HG02885 (cell line): ENCODE measurements around the gene IGSF3.
"Not testable (repeated sequence)": the region's sequence is repeated elsewhere in the genome, so short reads cannot be mapped to it uniquely, and the experiment has no call there.

Experiments
- ATAC-seq: cut with Tn5 transposase; IDR thresholded peaks from one replicate; pipeline ENCODE4 v1.9.1; 2021; ENCODE audit warnings: mild to moderate bottlenecking; ENCODE audit not compliant: unreplicated experiment, poor library complexity

Gene IGSF3

GRCh38 chr1:116607463-116607862, 60.1 kb downstream of the IGSF3 start:
- not testable (repeated sequence) for ATAC-seq

- not testable (repeated sequence) for ATAC-seq
Observed at GRCh38 chr1:116606067-116606466, 61.5 kb downstream of the IGSF3 start.

GRCh38 chr1:116605315-116605714, 62.2 kb downstream of the IGSF3 start:
- no peak for ATAC-seq

GRCh38 chr1:116604408-116604807, 63.1 kb downstream of the IGSF3 start:
- ATAC-seq = not testable (repeated sequence)

- ATAC-seq = not testable (repeated sequence)
Observed at GRCh38 chr1:116603646-116604045, 63.9 kb downstream of the IGSF3 start.

GRCh38 chr1:116599369-116599768, 68.2 kb downstream of the IGSF3 start:
- not testable (repeated sequence) for ATAC-seq

GRCh38 chr1:116598420-116599036, 69.0 kb downstream of the IGSF3 start:
- ATAC-seq = not testable (repeated sequence)

- peak; percentile 81 for ATAC-seq
Observed at GRCh38 chr1:116597388-116597787, 70.1 kb downstream of the IGSF3 start.

GRCh38 chr1:116596742-116597307, 70.7 kb downstream of the IGSF3 start:
- not testable (repeated sequence) for ATAC-seq

- ATAC-seq = peak; percentile 51
Observed at GRCh38 chr1:116595946-116596741, 71.4 kb downstream of the IGSF3 start.

GRCh38 chr1:116595065-116595840, 72.3 kb downstream of the IGSF3 start:
- not testable (repeated sequence) for ATAC-seq

GRCh38 chr1:116593977-116594376, 73.6 kb downstream of the IGSF3 start:
- not testable (repeated sequence) for ATAC-seq

GRCh38 chr1:116593401-116593800, 74.1 kb downstream of the IGSF3 start:
- ATAC-seq = not testable (repeated sequence)

- not testable (repeated sequence) for ATAC-seq
Observed at GRCh38 chr1:116591951-116592605, 75.5 kb downstream of the IGSF3 start.

GRCh38 chr1:116591006-116591950, 76.3 kb downstream of the IGSF3 start:
- ATAC-seq = not testable (repeated sequence)

GRCh38 chr1:116590359-116591005, 77.1 kb downstream of the IGSF3 start:
- ATAC-seq = not testable (repeated sequence)

- ATAC-seq = not testable (repeated sequence)
Observed at GRCh38 chr1:116589101-116589735, 78.3 kb downstream of the IGSF3 start.
